ENCODE measurements around the gene TWIST1.

- TF ChIP-seq CTCF (IDR thresholded peaks at IDR 0.05) (no peak), POLR2A (IDR thresholded peaks at IDR 0.05) (no peak)
Observed at GRCh38 chr7:19101472-19101871, 16.0 kb downstream of the TWIST1 start.

Measured in thyroid gland (tissue), 4 donors.